CD4-positive, alpha-beta T cell treated with Interleukin-17A for 1 hour (primary cell): ENCODE data around the gene CDR2L.
"Not testable (repeated sequence)": the region's sequence is repeated elsewhere in the genome, so short reads cannot be mapped to it uniquely, and the experiment has no call there.

Source experiments
- DNase-seq: peaks from one replicate; pipeline ENCODE4 v3.0.0-alpha.2; 2020

The CDR2L gene

GRCh38 chr17:75012346-75013091, 25.1 kb downstream of the CDR2L start, which contains the start of gene MRPL58:
MRPL58 (plus strand) TSS chr17:75012670; CDS start chr17:75012687, 17 bp downstream.
- DNase-seq: peak; percentile 85

- DNase-seq: no peak
Measured at GRCh38 chr17:75013092-75013559, 25.7 kb downstream of the CDR2L start.

- DNase-seq: no peak
Measured at GRCh38 chr17:75019146-75019545, 31.7 kb downstream of the CDR2L start.

- DNase-seq: no peak
Measured at GRCh38 chr17:75019710-75020109, 32.3 kb downstream of the CDR2L start.

- no peak for DNase-seq
Measured at GRCh38 chr17:75020331-75021110, 33.1 kb downstream of the CDR2L start.

GRCh38 chr17:75024686-75025397, 37.4 kb downstream of the CDR2L start:
- peak; percentile 59 for DNase-seq

GRCh38 chr17:75025398-75025734, 37.9 kb downstream of the CDR2L start:
- not testable (repeated sequence) for DNase-seq

- DNase-seq: not testable (repeated sequence)
Measured at GRCh38 chr17:75026650-75027049, 39.2 kb downstream of the CDR2L start.

GRCh38 chr17:75030161-75030560, 42.7 kb downstream of the CDR2L start:
- no peak for DNase-seq

GRCh38 chr17:75031972-75032719, 44.7 kb downstream of the CDR2L start:
- peak; percentile 77 for DNase-seq

- peak; percentile 35 for DNase-seq
Measured at GRCh38 chr17:75032720-75033280, 45.4 kb downstream of the CDR2L start.

- DNase-seq: peak; percentile 92
Measured at GRCh38 chr17:75033346-75034235, 46.2 kb downstream of the CDR2L start.

GRCh38 chr17:75034236-75034908, 46.9 kb downstream of the CDR2L start:
- DNase-seq: peak; percentile 89

- DNase-seq: peak; percentile 96
Measured at GRCh38 chr17:75036643-75037268, 49.3 kb downstream of the CDR2L start.

- no peak for DNase-seq
Measured at GRCh38 chr17:75039238-75039637, 51.8 kb downstream of the CDR2L start.

GRCh38 chr17:75041656-75042280, 54.3 kb downstream of the CDR2L start:
- no peak for DNase-seq

- DNase-seq: not testable (repeated sequence)
Measured at GRCh38 chr17:75043789-75044188, 56.4 kb downstream of the CDR2L start.

- no peak for DNase-seq
Measured at GRCh38 chr17:75044716-75045115, 57.3 kb downstream of the CDR2L start.

GRCh38 chr17:75045946-75046406, 58.5 kb downstream of the CDR2L start:
- DNase-seq: not testable (repeated sequence)
